H9 (cell line): ENCODE results near the gene C3orf70. TPM values are rescaled to one million over a fixed set of nuclear protein-coding genes. Genes with fewer than 3 reads are reported as not detected.

ENCODE experiments used
- DNase-seq: peaks from one replicate; pipeline ENCODE4 v3.0.0-alpha.2; 2017
- H2AFZ ChIP-seq: one replicate; pipeline ENCODE4 v1.6.1; 2013; ENCODE audit warnings: mild to moderate bottlenecking, low read length, control low read depth, moderate library complexity
- H2AK5ac ChIP-seq: 2 replicates; pipeline ENCODE4 v1.6.1; 2013; ENCODE audit warnings: low read length, control low read depth, mixed read lengths; ENCODE audit not compliant: insufficient read length
- H2BK120ac ChIP-seq: one replicate; pipeline ENCODE4 v1.6.1; 2013; ENCODE audit warnings: low read depth, mild to moderate bottlenecking, low read length, control low read depth, inconsistent platforms; ENCODE audit not compliant: poor library complexity, severe bottlenecking
- H2BK12ac ChIP-seq: 2 replicates; pipeline ENCODE4 v1.6.1; 2013; ENCODE audit warnings: low read length, control low read depth, mixed read lengths, low read depth; ENCODE audit not compliant: insufficient read length
- H2BK15ac ChIP-seq: 2 replicates; pipeline ENCODE4 v1.6.1; 2013; ENCODE audit warnings: low read depth, low read length, control low read depth
- H2BK20ac ChIP-seq: one replicate; pipeline ENCODE4 v1.6.1; 2013; ENCODE audit warnings: low read depth, mild to moderate bottlenecking, low read length, control low read depth, inconsistent platforms; ENCODE audit not compliant: poor library complexity, severe bottlenecking
- H2BK5ac ChIP-seq: 2 replicates; pipeline ENCODE4 v1.6.1; 2013; ENCODE audit warnings: low read length, control low read depth, mixed read lengths; ENCODE audit not compliant: insufficient read length
- H3K14ac ChIP-seq: 2 replicates; pipeline ENCODE4 v1.6.1; 2013; ENCODE audit warnings: low read length, control low read depth; ENCODE audit not compliant: insufficient read depth
- H3K18ac ChIP-seq: 2 replicates; pipeline ENCODE4 v1.6.1; 2013; ENCODE audit warnings: low read depth, mild to moderate bottlenecking, mixed read lengths, low read length, control low read depth; ENCODE audit not compliant: insufficient read length
- H3K23ac ChIP-seq: 2 replicates; pipeline ENCODE4 v1.6.1; 2013; ENCODE audit warnings: low read length, control low read depth, mixed read lengths, low read depth; ENCODE audit not compliant: insufficient read length
- H3K23me2 ChIP-seq: 2 replicates; pipeline ENCODE4 v1.6.1; 2013; ENCODE audit warnings: low read depth, mild to moderate bottlenecking, mixed read lengths, low read length, control low read depth; ENCODE audit not compliant: insufficient read length, poor library complexity, severe bottlenecking
- H3K27ac ChIP-seq: 2 replicates; pipeline ENCODE4 v1.5.1; 2013; ENCODE audit warnings: low read length, control low read depth, mixed read lengths, low read depth; ENCODE audit not compliant: insufficient read length
- H3K27me3 ChIP-seq: 2 replicates; pipeline ENCODE4 v1.6.1; 2013; ENCODE audit warnings: low read length, control low read depth, inconsistent platforms; ENCODE audit not compliant: insufficient read depth
- H3K4ac ChIP-seq: 2 replicates; pipeline ENCODE4 v1.6.1; 2013; ENCODE audit warnings: low read depth, mild to moderate bottlenecking, control low read depth, inconsistent platforms, low read length, moderate library complexity
- H3K4me1 ChIP-seq: 2 replicates; pipeline ENCODE4 v1.6.1; 2013; ENCODE audit warnings: low read length, control low read depth, inconsistent platforms; ENCODE audit not compliant: insufficient read depth
- H3K4me2 ChIP-seq: 2 replicates; pipeline ENCODE4 v1.6.1; 2013; ENCODE audit warnings: low read length, control low read depth, mixed read lengths; ENCODE audit not compliant: insufficient read length, insufficient read depth
- H3K56ac ChIP-seq: 2 replicates; pipeline ENCODE4 v1.6.1; 2013; ENCODE audit warnings: low read depth, mild to moderate bottlenecking, mixed read lengths, low read length, control low read depth; ENCODE audit not compliant: insufficient read length
- H3K79me1 ChIP-seq: 2 replicates; pipeline ENCODE4 v1.6.1; 2013; ENCODE audit warnings: low read depth, mild to moderate bottlenecking, moderate library complexity, low read length, control low read depth, inconsistent platforms; ENCODE audit not compliant: insufficient read depth, poor library complexity, severe bottlenecking
- H3K79me2 ChIP-seq: 2 replicates; pipeline ENCODE4 v1.6.1; 2013; ENCODE audit warnings: low read length, control low read depth, inconsistent platforms; ENCODE audit not compliant: insufficient read depth
- H3K9ac ChIP-seq: 2 replicates; pipeline ENCODE4 v1.6.1; 2013; ENCODE audit warnings: low read length, control low read depth, mixed read lengths; ENCODE audit not compliant: insufficient read length; ENCODE audit errors: extremely low read depth
- H3K9me3 ChIP-seq: one replicate; pipeline ENCODE4 v1.6.1; 2013; ENCODE audit warnings: low read depth, low read length, inconsistent platforms; ENCODE audit not compliant: control insufficient read depth
- H3T11ph ChIP-seq: one replicate; pipeline ENCODE4 v1.6.1; 2013; ENCODE audit warnings: mild to moderate bottlenecking, low read length, control low read depth, inconsistent platforms
- H4K20me1 ChIP-seq: one replicate; pipeline ENCODE4 v1.6.1; 2013; ENCODE audit not compliant: control insufficient read depth, insufficient read length, insufficient read depth
- H4K5ac ChIP-seq: 2 replicates; pipeline ENCODE4 v1.6.1; 2013; ENCODE audit warnings: low read depth, mild to moderate bottlenecking, mixed read lengths, low read length, control low read depth; ENCODE audit not compliant: insufficient read length
- H4K8ac ChIP-seq: replicated peaks from 2 replicates; pipeline ENCODE4 v1.6.1; 2013; ENCODE audit warnings: low read length, control low read depth, mixed read lengths, low read depth; ENCODE audit not compliant: insufficient read length
- H4K91ac ChIP-seq: 2 replicates; pipeline ENCODE4 v1.6.1; 2013; ENCODE audit warnings: low read depth, mild to moderate bottlenecking, moderate library complexity, mixed read lengths, low read length, control low read depth; ENCODE audit not compliant: insufficient read length
- H3K27ac Mint-ChIP-seq, 3 experiments: 2 replicates in 2 of 3; 3 replicates in 1 of 3; pipeline ENCODE4 v1.8.0; 2020 to 2021; ENCODE audit warnings: mixed read lengths in 3 of 3, mild to moderate bottlenecking in 1 of 3, moderate library complexity in 1 of 3
- H3K27me3 Mint-ChIP-seq: 2 replicates; pipeline ENCODE4 v1.8.0; 2021; ENCODE audit warnings: low read depth, mild to moderate bottlenecking, moderate library complexity, mixed read lengths
- H3K36me3 Mint-ChIP-seq, 3 experiments: 2 replicates in 2 of 3; 3 replicates in 1 of 3; pipeline ENCODE4 v1.8.0; 2020 to 2021; ENCODE audit warnings: low read depth in 3 of 3, mixed read lengths in 3 of 3; ENCODE audit not compliant: insufficient read depth in 1 of 3
- H3K4me1 Mint-ChIP-seq, 2 experiments: 2 replicates each; pipeline ENCODE4 v1.8.0; 2020; ENCODE audit warnings: mixed read lengths in 2 of 2
- H3K4me3 Mint-ChIP-seq, 2 experiments: 2 replicates in 1 of 2; 3 replicates in 1 of 2; pipeline ENCODE4 v1.8.0; 2020 to 2021; ENCODE audit warnings: mild to moderate bottlenecking in 2 of 2, mixed read lengths in 2 of 2, moderate library complexity in 1 of 2
- H3K9me3 Mint-ChIP-seq, 2 experiments: 2 replicates in 1 of 2; 3 replicates in 1 of 2; pipeline ENCODE4 v1.8.0; 2020; ENCODE audit warnings: mild to moderate bottlenecking in 2 of 2, mixed read lengths in 2 of 2, moderate library complexity in 1 of 2
- CTCF ChIP-seq: fragments of 200-600 bp; sonication (generic); conservative IDR thresholded peaks from 3 replicates; pipeline ENCODE4 v1.8.0; 2021; ENCODE audit warnings: antibody characterized with exemption, mild to moderate bottlenecking
- WGBS: extraction: QIAGEN DNeasy Blood & Tissue Kit; methylation state at CpG from one replicate; pipeline ENCODE4 v1.1.7; 2013; ENCODE audit warnings: missing lambda C conversion rate, low lambda C conversion rate, mixed read lengths; ENCODE audit not compliant: insufficient read length; ENCODE audit errors: extremely low coverage; 5-methylcytosine and 5-hydroxymethylcytosine counted together
- total RNA-seq: library from RNA; stranded (reverse); gene quantifications from 2 replicates; pipeline ENCODE4 v1.2.1, GENCODE V29; 2021

The C3orf70 gene
- total RNA-seq, 1 experiment from 2014 or later, result 0.52 TPM

- H3K9ac ChIP-seq, result no peak overlapping the region
- H3K23ac ChIP-seq, result no peak overlapping the region
- no peak overlapping the region for H3K4ac ChIP-seq
- H2BK20ac ChIP-seq, result no peak overlapping the region
- no peak overlapping the region for H2BK15ac ChIP-seq
- Mint-ChIP-seq H3K9me3 (peaks cover 5 to 6% of the 10 kb centered on the region in 2 experiments; a peak in 3 of 5 replicates), H3K36me3 (no peaks in the 10 kb centered on the region), H3K27ac (no peak overlapping the region), H3K4me1 (no peaks in the 10 kb centered on the region), H3K27me3 (peaks cover 2% of the 10 kb centered on the region; the same call in 1 of the 2 replicates), H3K4me3 (no peak overlapping the region)
- H3K27me3 ChIP-seq, result no peaks in the 10 kb centered on the region
- no peak overlapping the region for H4K8ac ChIP-seq
- no peaks in the 10 kb centered on the region for H3K9me3 ChIP-seq
- no peaks in the 10 kb centered on the region for H3K79me1 ChIP-seq
- no peak overlapping the region for H3K56ac ChIP-seq
- H3K4me2 ChIP-seq, result no peak overlapping the region
- no peaks in the 10 kb centered on the region for H4K20me1 ChIP-seq
- H2AK5ac ChIP-seq, result no peak overlapping the region
- H3K23me2 ChIP-seq, result no peaks in the 10 kb centered on the region
- H3K4me1 ChIP-seq, result no peaks in the 10 kb centered on the region
- no peak overlapping the region for H3K18ac ChIP-seq
- H4K5ac ChIP-seq, result no peak overlapping the region
- H2BK12ac ChIP-seq, result no peak overlapping the region
- no peak for DNase-seq
- no CpG with 5 or more reads among the region's 4 CpGs for WGBS
- no peaks in the 10 kb centered on the region for H3K79me2 ChIP-seq
- H3K27ac ChIP-seq, result no peak overlapping the region
- H3K14ac ChIP-seq, result no peak overlapping the region
- H3T11ph ChIP-seq, result no peak overlapping the region
- H2BK120ac ChIP-seq, result no peak overlapping the region
- TF ChIP-seq CTCF, result no peak
- no peak overlapping the region for H2AFZ ChIP-seq
- H2BK5ac ChIP-seq, result no peak overlapping the region
- no peak overlapping the region for H4K91ac ChIP-seq
Observed at GRCh38 chr3:185199206-185199605, 46.3 kb upstream of the C3orf70 start.
